ENCODE data around the gene TBC1D3B.
"Not testable (repeated sequence)": the region's sequence is repeated elsewhere in the genome, so short reads cannot be mapped to it uniquely, and the experiment has no call there.

DNA sequence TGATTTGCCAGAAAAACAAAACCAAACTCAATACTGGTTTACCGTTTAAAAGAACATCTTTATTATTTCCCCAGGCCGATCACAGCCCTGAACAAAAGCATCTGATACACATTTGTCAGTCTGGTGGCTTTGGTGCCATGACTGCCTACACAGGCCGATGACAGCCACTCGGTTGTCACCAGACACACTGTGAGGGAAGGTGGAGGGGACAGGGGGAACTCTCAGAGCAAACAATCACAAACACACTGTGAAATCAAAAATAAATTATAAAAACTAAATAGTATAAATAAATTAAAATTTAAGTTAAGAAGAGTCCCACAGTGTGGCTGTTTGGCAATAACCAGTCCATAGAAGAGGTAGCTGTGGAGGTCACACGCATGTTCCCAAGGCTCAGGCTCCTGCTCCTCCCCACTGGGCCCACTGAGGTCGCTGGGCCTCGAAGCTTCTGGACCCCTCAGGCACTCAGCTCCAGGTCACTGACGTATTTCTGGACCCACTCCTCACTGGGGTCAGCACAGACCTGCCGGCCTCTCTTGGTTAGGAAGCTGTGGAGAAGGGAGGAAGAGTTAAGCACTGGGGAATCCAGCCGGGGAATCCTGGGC lies 18.5 kb upstream of the TBC1D3B start:
- not testable (repeated sequence) for TF ChIP-seq POLR2AphosphoS5 (IDR thresholded peaks at IDR 0.05; ENCODE audit: low read depth, low read length)
- TF ChIP-seq, protein P1, sequence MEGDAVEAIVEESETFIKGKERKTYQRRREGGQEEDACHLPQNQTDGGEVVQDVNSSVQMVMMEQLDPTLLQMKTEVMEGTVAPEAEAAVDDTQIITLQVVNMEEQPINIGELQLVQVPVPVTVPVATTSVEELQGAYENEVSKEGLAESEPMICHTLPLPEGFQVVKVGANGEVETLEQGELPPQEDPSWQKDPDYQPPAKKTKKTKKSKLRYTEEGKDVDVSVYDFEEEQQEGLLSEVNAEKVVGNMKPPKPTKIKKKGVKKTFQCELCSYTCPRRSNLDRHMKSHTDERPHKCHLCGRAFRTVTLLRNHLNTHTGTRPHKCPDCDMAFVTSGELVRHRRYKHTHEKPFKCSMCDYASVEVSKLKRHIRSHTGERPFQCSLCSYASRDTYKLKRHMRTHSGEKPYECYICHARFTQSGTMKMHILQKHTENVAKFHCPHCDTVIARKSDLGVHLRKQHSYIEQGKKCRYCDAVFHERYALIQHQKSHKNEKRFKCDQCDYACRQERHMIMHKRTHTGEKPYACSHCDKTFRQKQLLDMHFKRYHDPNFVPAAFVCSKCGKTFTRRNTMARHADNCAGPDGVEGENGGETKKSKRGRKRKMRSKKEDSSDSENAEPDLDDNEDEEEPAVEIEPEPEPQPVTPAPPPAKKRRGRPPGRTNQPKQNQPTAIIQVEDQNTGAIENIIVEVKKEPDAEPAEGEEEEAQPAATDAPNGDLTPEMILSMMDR (IDR thresholded peaks at IDR 0.05): not testable (repeated sequence)
- TF ChIP-seq, protein P2, sequence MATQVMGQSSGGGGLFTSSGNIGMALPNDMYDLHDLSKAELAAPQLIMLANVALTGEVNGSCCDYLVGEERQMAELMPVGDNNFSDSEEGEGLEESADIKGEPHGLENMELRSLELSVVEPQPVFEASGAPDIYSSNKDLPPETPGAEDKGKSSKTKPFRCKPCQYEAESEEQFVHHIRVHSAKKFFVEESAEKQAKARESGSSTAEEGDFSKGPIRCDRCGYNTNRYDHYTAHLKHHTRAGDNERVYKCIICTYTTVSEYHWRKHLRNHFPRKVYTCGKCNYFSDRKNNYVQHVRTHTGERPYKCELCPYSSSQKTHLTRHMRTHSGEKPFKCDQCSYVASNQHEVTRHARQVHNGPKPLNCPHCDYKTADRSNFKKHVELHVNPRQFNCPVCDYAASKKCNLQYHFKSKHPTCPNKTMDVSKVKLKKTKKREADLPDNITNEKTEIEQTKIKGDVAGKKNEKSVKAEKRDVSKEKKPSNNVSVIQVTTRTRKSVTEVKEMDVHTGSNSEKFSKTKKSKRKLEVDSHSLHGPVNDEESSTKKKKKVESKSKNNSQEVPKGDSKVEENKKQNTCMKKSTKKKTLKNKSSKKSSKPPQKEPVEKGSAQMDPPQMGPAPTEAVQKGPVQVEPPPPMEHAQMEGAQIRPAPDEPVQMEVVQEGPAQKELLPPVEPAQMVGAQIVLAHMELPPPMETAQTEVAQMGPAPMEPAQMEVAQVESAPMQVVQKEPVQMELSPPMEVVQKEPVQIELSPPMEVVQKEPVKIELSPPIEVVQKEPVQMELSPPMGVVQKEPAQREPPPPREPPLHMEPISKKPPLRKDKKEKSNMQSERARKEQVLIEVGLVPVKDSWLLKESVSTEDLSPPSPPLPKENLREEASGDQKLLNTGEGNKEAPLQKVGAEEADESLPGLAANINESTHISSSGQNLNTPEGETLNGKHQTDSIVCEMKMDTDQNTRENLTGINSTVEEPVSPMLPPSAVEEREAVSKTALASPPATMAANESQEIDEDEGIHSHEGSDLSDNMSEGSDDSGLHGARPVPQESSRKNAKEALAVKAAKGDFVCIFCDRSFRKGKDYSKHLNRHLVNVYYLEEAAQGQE (IDR thresholded peaks at IDR 0.05; ENCODE audit: insufficient read depth in 1 of 2, low read depth in 2 of 2, low read length in 1 of 2): not testable (repeated sequence)

Measured in Panc1 (cell line).